HEK293 (cell line): Measurements from ENCODE around the gene NRG2.

Experiments
- CTCF ChIA-PET: fragments of 350-600 bp; formaldehyde crosslinking; extraction: SDS; loops from one replicate; lab custom pipeline; 2021; ENCODE audit warnings: antibody characterized with exemption; lab: Yijun Ruan, JAX
- POLR2A ChIA-PET: fragments of 300-600 bp; formaldehyde crosslinking; extraction: SDS; loops from one replicate; lab custom pipeline; 2020; ENCODE audit warnings: antibody characterized with exemption, inconsistent platforms; lab: Yijun Ruan, JAX
- H3K27ac ChIP-seq: fragments of 200-500 bp; sonication (Bioruptor generic); 2 replicates; pipeline ENCODE4 v1.5.1; 2014; ENCODE audit warnings: low read depth, low read length, control low read depth, inconsistent platforms; ENCODE audit errors: extremely low read depth
- H3K36me3 ChIP-seq, 2 experiments: fragments of 200-500 bp in 1 of 2; sonication (Bioruptor generic) in 1 of 2; 1 replicate in 1 of 2; 2 replicates in 1 of 2; pipeline ENCODE4 v1.5.1; 2014 to 2017; ENCODE audit warnings: inconsistent platforms in 2 of 2, low read length in 2 of 2; ENCODE audit not compliant: control insufficient read depth in 2 of 2, insufficient read depth in 1 of 2
- H3K4me1 ChIP-seq: fragments of 200-500 bp; sonication (Bioruptor generic); 2 replicates; pipeline ENCODE4 v1.5.1; 2014; ENCODE audit warnings: mild to moderate bottlenecking, low read length, inconsistent platforms; ENCODE audit not compliant: control insufficient read depth, insufficient read depth
- H3K4me3 ChIP-seq: 2 replicates; pipeline ENCODE4 v1.5.1; 2011; ENCODE audit warnings: low read depth, mild to moderate bottlenecking, control low read depth, low read length, moderate library complexity
- H3K9me3 ChIP-seq: fragments of 200-500 bp; sonication (Bioruptor generic); 2 replicates; pipeline ENCODE4 v1.5.1; 2014; ENCODE audit warnings: low read depth, low read length, inconsistent platforms; ENCODE audit not compliant: control insufficient read depth, insufficient read depth
- GLIS1 ChIP-seq: fragments of 450-650 bp; formaldehyde crosslinking; IDR thresholded peaks from 2 replicates; pipeline ENCODE4 v1.5.1; 2016; ENCODE audit warnings: missing biosample characterization, missing genetic modification characterization
- OSR2 ChIP-seq: fragments of 450-650 bp; formaldehyde crosslinking; IDR thresholded peaks from 2 replicates; pipeline ENCODE4 v1.5.1; 2016; ENCODE audit warnings: missing biosample characterization, missing genetic modification characterization
- PRDM1 ChIP-seq: fragments of 450-650 bp; formaldehyde crosslinking; IDR thresholded peaks from 2 replicates; pipeline ENCODE4; 2016; ENCODE audit warnings: missing biosample characterization, missing genetic modification characterization
- ZBTB17 ChIP-seq: fragments of 450-650 bp; formaldehyde crosslinking; IDR thresholded peaks from 2 replicates; pipeline ENCODE4 v1.5.1; 2016; ENCODE audit warnings: missing biosample characterization, missing genetic modification characterization
- ZFHX2 ChIP-seq: fragments of 450-650 bp; formaldehyde crosslinking; conservative IDR thresholded peaks from 2 replicates; pipeline ENCODE4 v1.5.1; 2016; ENCODE audit warnings: missing biosample characterization, missing genetic modification characterization
- ZFP69B ChIP-seq: fragments of 450-650 bp; formaldehyde crosslinking; IDR thresholded peaks from 2 replicates; pipeline ENCODE4 v1.5.1; 2016; ENCODE audit warnings: missing biosample characterization, missing genetic modification characterization
- ZIC2 ChIP-seq: fragments of 450-650 bp; formaldehyde crosslinking; IDR thresholded peaks from 2 replicates; pipeline ENCODE4 v1.5.1; 2016; ENCODE audit warnings: missing biosample characterization, missing genetic modification characterization
- ZNF146 ChIP-seq: fragments of 450-650 bp; formaldehyde crosslinking; IDR thresholded peaks from 2 replicates; pipeline ENCODE4 v1.5.1; 2016; ENCODE audit warnings: missing biosample characterization, missing genetic modification characterization
- ZNF324 ChIP-seq: fragments of 450-650 bp; formaldehyde crosslinking; IDR thresholded peaks from 2 replicates; pipeline ENCODE4 v1.5.1; 2016; ENCODE audit warnings: missing biosample characterization, missing genetic modification characterization
- ZNF426 ChIP-seq: fragments of 450-650 bp; formaldehyde crosslinking; IDR thresholded peaks from 2 replicates; pipeline ENCODE4 v1.5.1; 2017; ENCODE audit warnings: missing biosample characterization, missing genetic modification characterization, mild to moderate bottlenecking, inconsistent platforms, moderate library complexity
- ZNF473 ChIP-seq: fragments of 450-650 bp; formaldehyde crosslinking; IDR thresholded peaks from 2 replicates; pipeline ENCODE4 v1.5.1; 2017; ENCODE audit warnings: missing biosample characterization, missing genetic modification characterization
- ZNF514 ChIP-seq: fragments of 450-650 bp; formaldehyde crosslinking; IDR thresholded peaks from 2 replicates; pipeline ENCODE4 v1.5.1; 2016; ENCODE audit warnings: missing biosample characterization, missing genetic modification characterization
- ZNF544 ChIP-seq: fragments of 450-650 bp; formaldehyde crosslinking; IDR thresholded peaks from 2 replicates; pipeline ENCODE4 v1.5.0; 2017; ENCODE audit warnings: missing biosample characterization, missing genetic modification characterization
- ZNF548 ChIP-seq: fragments of 450-650 bp; formaldehyde crosslinking; IDR thresholded peaks from 2 replicates; pipeline ENCODE4 v1.5.1; 2016; ENCODE audit warnings: missing biosample characterization, missing genetic modification characterization
- ZNF610 ChIP-seq: fragments of 450-650 bp; formaldehyde crosslinking; IDR thresholded peaks from 2 replicates; pipeline ENCODE4 v1.5.1; 2016; ENCODE audit warnings: missing biosample characterization, missing genetic modification characterization, borderline replicate concordance
- TF ChIP-seq, protein P1 (sequence below): fragments of 450-650 bp; formaldehyde crosslinking; IDR thresholded peaks from 2 replicates; pipeline ENCODE4 v1.5.1; 2016; ENCODE audit warnings: missing biosample characterization, missing genetic modification characterization, borderline replicate concordance
- TF ChIP-seq, protein P2 (sequence below): fragments of 450-650 bp; formaldehyde crosslinking; IDR thresholded peaks from 2 replicates; pipeline ENCODE4 v1.5.1; 2016; ENCODE audit warnings: missing biosample characterization, missing genetic modification characterization
- TF ChIP-seq, protein P3 (sequence below): fragments of 450-650 bp; formaldehyde crosslinking; IDR thresholded peaks from 2 replicates; pipeline ENCODE4 v1.5.1; 2016; ENCODE audit warnings: missing biosample characterization, missing genetic modification characterization

NRG2 gene

DNA sequence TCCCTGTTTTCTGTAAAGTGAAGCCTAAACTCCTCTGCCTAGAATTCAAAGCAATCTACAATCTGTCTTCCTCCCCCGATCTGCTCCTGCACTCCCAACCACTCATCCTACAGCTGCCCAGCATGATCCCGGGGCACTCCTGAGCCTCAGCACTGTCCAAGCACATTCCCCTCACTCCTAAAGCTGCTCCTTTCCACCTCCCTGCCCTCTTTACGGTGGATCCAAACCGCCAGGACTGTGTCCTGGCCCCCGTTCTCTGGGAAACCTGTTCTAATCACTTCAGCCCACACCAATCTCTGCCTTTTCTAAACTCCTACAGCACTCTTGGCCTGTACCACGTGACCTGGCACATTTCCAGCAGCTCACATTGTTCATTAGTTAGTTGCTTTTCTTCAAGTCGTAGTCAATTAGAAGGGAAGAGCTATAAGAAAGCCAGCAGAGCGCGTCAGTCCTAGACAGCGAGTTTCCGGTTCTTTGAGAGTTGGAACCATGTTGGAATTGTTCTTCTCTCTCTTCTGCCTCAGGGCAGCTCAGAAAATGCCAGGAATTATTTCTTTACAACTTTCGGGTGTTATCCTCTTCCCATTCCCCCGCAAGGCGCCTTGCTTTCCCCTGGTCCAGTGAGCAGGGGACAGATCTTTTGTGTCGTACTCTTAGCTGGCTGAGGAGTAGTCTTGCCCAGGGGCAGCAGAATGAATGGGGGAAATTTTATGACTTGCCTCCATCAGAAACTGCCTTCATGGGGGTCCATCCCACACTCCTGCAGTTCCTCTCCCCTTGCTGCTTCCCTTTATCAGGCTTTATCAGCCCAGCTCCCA lies 60.7 kb downstream of the NRG2 start (continued):
- TF ChIP-seq, protein P1, sequence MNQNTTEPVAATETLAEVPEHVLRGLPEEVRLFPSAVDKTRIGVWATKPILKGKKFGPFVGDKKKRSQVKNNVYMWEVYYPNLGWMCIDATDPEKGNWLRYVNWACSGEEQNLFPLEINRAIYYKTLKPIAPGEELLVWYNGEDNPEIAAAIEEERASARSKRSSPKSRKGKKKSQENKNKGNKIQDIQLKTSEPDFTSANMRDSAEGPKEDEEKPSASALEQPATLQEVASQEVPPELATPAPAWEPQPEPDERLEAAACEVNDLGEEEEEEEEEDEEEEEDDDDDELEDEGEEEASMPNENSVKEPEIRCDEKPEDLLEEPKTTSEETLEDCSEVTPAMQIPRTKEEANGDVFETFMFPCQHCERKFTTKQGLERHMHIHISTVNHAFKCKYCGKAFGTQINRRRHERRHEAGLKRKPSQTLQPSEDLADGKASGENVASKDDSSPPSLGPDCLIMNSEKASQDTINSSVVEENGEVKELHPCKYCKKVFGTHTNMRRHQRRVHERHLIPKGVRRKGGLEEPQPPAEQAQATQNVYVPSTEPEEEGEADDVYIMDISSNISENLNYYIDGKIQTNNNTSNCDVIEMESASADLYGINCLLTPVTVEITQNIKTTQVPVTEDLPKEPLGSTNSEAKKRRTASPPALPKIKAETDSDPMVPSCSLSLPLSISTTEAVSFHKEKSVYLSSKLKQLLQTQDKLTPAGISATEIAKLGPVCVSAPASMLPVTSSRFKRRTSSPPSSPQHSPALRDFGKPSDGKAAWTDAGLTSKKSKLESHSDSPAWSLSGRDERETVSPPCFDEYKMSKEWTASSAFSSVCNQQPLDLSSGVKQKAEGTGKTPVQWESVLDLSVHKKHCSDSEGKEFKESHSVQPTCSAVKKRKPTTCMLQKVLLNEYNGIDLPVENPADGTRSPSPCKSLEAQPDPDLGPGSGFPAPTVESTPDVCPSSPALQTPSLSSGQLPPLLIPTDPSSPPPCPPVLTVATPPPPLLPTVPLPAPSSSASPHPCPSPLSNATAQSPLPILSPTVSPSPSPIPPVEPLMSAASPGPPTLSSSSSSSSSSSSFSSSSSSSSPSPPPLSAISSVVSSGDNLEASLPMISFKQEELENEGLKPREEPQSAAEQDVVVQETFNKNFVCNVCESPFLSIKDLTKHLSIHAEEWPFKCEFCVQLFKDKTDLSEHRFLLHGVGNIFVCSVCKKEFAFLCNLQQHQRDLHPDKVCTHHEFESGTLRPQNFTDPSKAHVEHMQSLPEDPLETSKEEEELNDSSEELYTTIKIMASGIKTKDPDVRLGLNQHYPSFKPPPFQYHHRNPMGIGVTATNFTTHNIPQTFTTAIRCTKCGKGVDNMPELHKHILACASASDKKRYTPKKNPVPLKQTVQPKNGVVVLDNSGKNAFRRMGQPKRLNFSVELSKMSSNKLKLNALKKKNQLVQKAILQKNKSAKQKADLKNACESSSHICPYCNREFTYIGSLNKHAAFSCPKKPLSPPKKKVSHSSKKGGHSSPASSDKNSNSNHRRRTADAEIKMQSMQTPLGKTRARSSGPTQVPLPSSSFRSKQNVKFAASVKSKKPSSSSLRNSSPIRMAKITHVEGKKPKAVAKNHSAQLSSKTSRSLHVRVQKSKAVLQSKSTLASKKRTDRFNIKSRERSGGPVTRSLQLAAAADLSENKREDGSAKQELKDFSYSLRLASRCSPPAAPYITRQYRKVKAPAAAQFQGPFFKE (tag by site-specific recombination): no peak
- no peak for TF ChIP-seq ZNF548 (tag by site-specific recombination)
- no peak for TF ChIP-seq ZNF324 (tag by site-specific recombination)
- TF ChIP-seq, protein P2, sequence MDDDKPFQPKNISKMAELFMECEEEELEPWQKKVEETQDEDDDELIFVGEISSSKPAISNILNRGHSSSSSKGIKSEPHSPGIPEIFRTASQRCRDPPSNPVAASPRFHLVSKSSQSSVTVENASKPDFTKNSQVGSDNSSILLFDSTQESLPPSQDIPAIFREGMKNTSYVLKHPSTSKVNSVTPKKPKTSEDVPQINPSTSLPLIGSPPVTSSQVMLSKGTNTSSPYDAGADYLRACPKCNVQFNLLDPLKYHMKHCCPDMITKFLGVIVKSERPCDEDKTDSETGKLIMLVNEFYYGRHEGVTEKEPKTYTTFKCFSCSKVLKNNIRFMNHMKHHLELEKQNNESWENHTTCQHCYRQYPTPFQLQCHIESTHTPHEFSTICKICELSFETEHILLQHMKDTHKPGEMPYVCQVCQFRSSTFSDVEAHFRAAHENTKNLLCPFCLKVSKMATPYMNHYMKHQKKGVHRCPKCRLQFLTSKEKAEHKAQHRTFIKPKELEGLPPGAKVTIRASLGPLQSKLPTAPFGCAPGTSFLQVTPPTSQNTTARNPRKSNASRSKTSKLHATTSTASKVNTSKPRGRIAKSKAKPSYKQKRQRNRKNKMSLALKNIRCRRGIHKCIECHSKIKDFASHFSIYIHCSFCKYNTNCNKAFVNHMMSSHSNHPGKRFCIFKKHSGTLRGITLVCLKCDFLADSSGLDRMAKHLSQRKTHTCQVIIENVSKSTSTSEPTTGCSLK (tag by site-specific recombination): no peak
- no peak for TF ChIP-seq ZNF473 (tag by site-specific recombination)
- TF ChIP-seq ZNF544 (tag by site-specific recombination): no peak
- peak; percentile 90 for TF ChIP-seq ZFHX2 (tag by site-specific recombination)
- peak; percentile 14; the same call in 1 of the 2 replicates for TF ChIP-seq ZNF146
- TF ChIP-seq ZNF514 (tag by site-specific recombination): no peak
- TF ChIP-seq ZFP69B: no peak
- TF ChIP-seq, protein P3, sequence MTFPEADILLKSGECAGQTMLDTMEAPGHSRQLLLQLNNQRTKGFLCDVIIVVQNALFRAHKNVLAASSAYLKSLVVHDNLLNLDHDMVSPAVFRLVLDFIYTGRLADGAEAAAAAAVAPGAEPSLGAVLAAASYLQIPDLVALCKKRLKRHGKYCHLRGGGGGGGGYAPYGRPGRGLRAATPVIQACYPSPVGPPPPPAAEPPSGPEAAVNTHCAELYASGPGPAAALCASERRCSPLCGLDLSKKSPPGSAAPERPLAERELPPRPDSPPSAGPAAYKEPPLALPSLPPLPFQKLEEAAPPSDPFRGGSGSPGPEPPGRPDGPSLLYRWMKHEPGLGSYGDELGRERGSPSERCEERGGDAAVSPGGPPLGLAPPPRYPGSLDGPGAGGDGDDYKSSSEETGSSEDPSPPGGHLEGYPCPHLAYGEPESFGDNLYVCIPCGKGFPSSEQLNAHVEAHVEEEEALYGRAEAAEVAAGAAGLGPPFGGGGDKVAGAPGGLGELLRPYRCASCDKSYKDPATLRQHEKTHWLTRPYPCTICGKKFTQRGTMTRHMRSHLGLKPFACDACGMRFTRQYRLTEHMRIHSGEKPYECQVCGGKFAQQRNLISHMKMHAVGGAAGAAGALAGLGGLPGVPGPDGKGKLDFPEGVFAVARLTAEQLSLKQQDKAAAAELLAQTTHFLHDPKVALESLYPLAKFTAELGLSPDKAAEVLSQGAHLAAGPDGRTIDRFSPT: no peak

DNA sequence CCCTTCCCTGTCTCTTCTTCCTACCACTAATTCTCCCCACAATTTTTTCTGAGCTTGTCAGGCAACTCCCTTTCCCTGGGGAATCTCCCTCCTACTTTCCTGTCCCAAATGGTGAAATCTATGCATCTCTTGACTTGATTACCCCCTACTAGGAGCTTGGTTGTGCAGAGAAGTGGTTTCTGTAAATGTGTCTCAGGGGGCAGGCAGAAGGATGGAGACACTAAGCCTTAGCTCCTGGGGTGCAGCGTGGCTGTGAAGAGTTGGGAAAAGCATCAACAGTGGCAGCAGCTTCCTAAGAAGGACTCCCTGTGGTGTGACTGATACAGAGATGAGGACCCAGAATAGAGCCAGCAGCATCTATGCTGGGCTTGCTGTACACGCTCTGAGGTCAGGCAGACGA lies 62.3 kb downstream of the NRG2 start:
- no peak overlapping the region for H3K4me3 ChIP-seq
- H3K9me3 ChIP-seq: no peaks in the 10 kb centered on the region
- ChIA-PET POLR2A (no interaction called here), CTCF (interaction anchor here (0.6 to 7.7 kb wide), 4 partner anchors 12 to 384 kb away, joined by 3 to 104 read pairs (median 5); no protein-coding TSS in a partner anchor)
- H3K4me1 ChIP-seq: peaks cover 7% of the 10 kb centered on the region; the same call in 1 of the 2 replicates
- H3K27ac ChIP-seq: no peak overlapping the region
- TF ChIP-seq ZIC2 (tag by site-specific recombination) (peak; percentile 92), ZNF610 (tag by site-specific recombination) (no peak), ZNF426 (tag by site-specific recombination) (no peak), OSR2 (tag by site-specific recombination) (peak; percentile 50; the same call in 1 of the 2 replicates), ZNF544 (tag by site-specific recombination) (no peak), GLIS1 (tag by site-specific recombination) (peak; percentile 57), ZBTB17 (peak; percentile 51; the same call in 1 of the 2 replicates), PRDM1 (tag by site-specific recombination) (0 out of 2 replicates have a peak, but pooled peaks have one; percentile 28)
- no peaks in the 10 kb centered on the region for H3K36me3 ChIP-seq
